ENCODE results near the gene ECE2. TPM values are rescaled to one million over a fixed set of nuclear protein-coding genes. Genes with fewer than 3 reads are reported as not detected.
"Not testable (repeated sequence)": the region's sequence is repeated elsewhere in the genome, so short reads cannot be mapped to it uniquely, and the experiment has no call there.

The ECE2 gene
- total RNA-seq, 2 experiments from 2014 or later = not detected

GRCh38 chr3:184327171-184327570 is 51.3 kb downstream of the ECE2 start:
- Mint-ChIP-seq H3K27me3 (no peaks in the 10 kb centered on the region), H3K27ac (peak overlapping the region; percentile 40), H3K9me3 (no peaks in the 10 kb centered on the region), H3K4me3 (no peak overlapping the region), H3K36me3 (peaks cover 76% of the 10 kb centered on the region), H3K4me1 (peaks cover 23% of the 10 kb centered on the region)
- DNase-seq = no peak

GRCh38 chr3:184328516-184328915 is 52.7 kb downstream of the ECE2 start:
- H3K4me1 Mint-ChIP-seq = peaks cover 34% of the 10 kb centered on the region
- peak overlapping the region; percentile 16 for H3K27ac Mint-ChIP-seq
- no peak overlapping the region for H3K4me3 Mint-ChIP-seq
- H3K9me3 Mint-ChIP-seq = no peaks in the 10 kb centered on the region
- no peak for DNase-seq
- H3K36me3 Mint-ChIP-seq = peaks cover 81% of the 10 kb centered on the region
- H3K27me3 Mint-ChIP-seq = no peaks in the 10 kb centered on the region

- Mint-ChIP-seq H3K27me3 (no peaks in the 10 kb centered on the region), H3K4me1 (peaks cover 47% of the 10 kb centered on the region), H3K4me3 (no peak overlapping the region), H3K36me3 (peaks cover 59% of the 10 kb centered on the region), H3K9me3 (no peaks in the 10 kb centered on the region), H3K27ac (peak overlapping the region; percentile 91)
- no peak for DNase-seq
Observed at GRCh38 chr3:184332370-184333090, 56.7 kb downstream of the ECE2 start.

- Mint-ChIP-seq H3K36me3 (peaks cover 57% of the 10 kb centered on the region), H3K9me3 (no peaks in the 10 kb centered on the region), H3K27me3 (no peaks in the 10 kb centered on the region), H3K4me1 (peaks cover 48% of the 10 kb centered on the region), H3K27ac (peak overlapping the region; percentile 91), H3K4me3 (no peak overlapping the region)
- no peak for DNase-seq
Observed at GRCh38 chr3:184333190-184333589, 57.4 kb downstream of the ECE2 start.

- Mint-ChIP-seq H3K27me3 (no peaks in the 10 kb centered on the region), H3K4me3 (no peak overlapping the region), H3K27ac (peak overlapping the region; percentile 91), H3K9me3 (no peaks in the 10 kb centered on the region), H3K36me3 (peaks cover 51% of the 10 kb centered on the region), H3K4me1 (peaks cover 48% of the 10 kb centered on the region)
- DNase-seq = no peak
Observed at GRCh38 chr3:184333700-184334099, 57.9 kb downstream of the ECE2 start.

GRCh38 chr3:184334470-184335158 is 58.8 kb downstream of the ECE2 start:
- Mint-ChIP-seq H3K9me3 (no peaks in the 10 kb centered on the region), H3K27ac (peak overlapping the region; percentile 91), H3K27me3 (no peaks in the 10 kb centered on the region), H3K4me3 (peak overlapping the region; percentile 32), H3K4me1 (peaks cover 45% of the 10 kb centered on the region), H3K36me3 (peaks cover 43% of the 10 kb centered on the region)
- peak; percentile 57 for DNase-seq

- H3K27me3 Mint-ChIP-seq = no peaks in the 10 kb centered on the region
- peaks cover 45% of the 10 kb centered on the region for H3K4me1 Mint-ChIP-seq
Observed at GRCh38 chr3:184335291-184335660, 59.5 kb downstream of the ECE2 start.

GRCh38 chr3:184335661-184336546 is 60.1 kb downstream of the ECE2 start:
- Mint-ChIP-seq H3K9me3 (no peaks in the 10 kb centered on the region), H3K36me3 (peaks cover 36% of the 10 kb centered on the region), H3K27ac (peak overlapping the region; percentile 89), H3K4me3 (peak overlapping the region; percentile 80), H3K27me3 (no peaks in the 10 kb centered on the region), H3K4me1 (peaks cover 50% of the 10 kb centered on the region)
- peak; percentile 88 for DNase-seq

More at GRCh38 chr3:184335291-184335660, 59.5 kb downstream of the ECE2 start:
- Mint-ChIP-seq H3K36me3 (peaks cover 39% of the 10 kb centered on the region), H3K27ac (peak overlapping the region; percentile 89), H3K4me3 (peak overlapping the region; percentile 80), H3K9me3 (no peaks in the 10 kb centered on the region)
- DNase-seq = no peak

- H3K4me1 Mint-ChIP-seq = peaks cover 48% of the 10 kb centered on the region
- H3K27me3 Mint-ChIP-seq = no peaks in the 10 kb centered on the region
- peak overlapping the region; percentile 71 for H3K27ac Mint-ChIP-seq
- H3K36me3 Mint-ChIP-seq = peaks cover 28% of the 10 kb centered on the region
- H3K4me3 Mint-ChIP-seq = peak overlapping the region; percentile 80
- H3K9me3 Mint-ChIP-seq = no peaks in the 10 kb centered on the region
- DNase-seq = no peak
Observed at GRCh38 chr3:184336547-184337398, 61.0 kb downstream of the ECE2 start.

- H3K27ac Mint-ChIP-seq = peak within 1 kb of the TSS; percentile 71
- H3K4me1 Mint-ChIP-seq = peaks cover 45% of the 10 kb centered on the region
- H3K27me3 Mint-ChIP-seq = no peaks in the 10 kb centered on the region
Observed at GRCh38 chr3:184337399-184337714, 61.5 kb downstream of the ECE2 start, which contains the start of gene FAM131A. Gene FAM131A (plus strand): TSS chr3:184337600. CDS start chr3:184337631, 31 bp downstream.

GRCh38 chr3:184337981-184338380 is 62.2 kb downstream of the ECE2 start:
- Mint-ChIP-seq H3K27me3 (no peaks in the 10 kb centered on the region), H3K27ac (no peak overlapping the region), H3K4me3 (no peak overlapping the region), H3K36me3 (peaks cover 16% of the 10 kb centered on the region), H3K9me3 (no peaks in the 10 kb centered on the region), H3K4me1 (peaks cover 39% of the 10 kb centered on the region)
- no peak for DNase-seq

More at GRCh38 chr3:184337399-184337714, 61.5 kb downstream of the ECE2 start, which contains the start of gene FAM131A:
- DNase-seq = no peak
- no peaks in the 10 kb centered on the region for H3K9me3 Mint-ChIP-seq
- H3K36me3 Mint-ChIP-seq = peaks cover 22% of the 10 kb centered on the region
- peak within 1 kb of the TSS; percentile 80 for H3K4me3 Mint-ChIP-seq

GRCh38 chr3:184338511-184338945 is 62.7 kb downstream of the ECE2 start:
- H3K4me3 Mint-ChIP-seq = no peak overlapping the region
- no peaks in the 10 kb centered on the region for H3K9me3 Mint-ChIP-seq
- no peak overlapping the region for H3K27ac Mint-ChIP-seq
- peaks cover 34% of the 10 kb centered on the region for H3K4me1 Mint-ChIP-seq
- no peaks in the 10 kb centered on the region for H3K27me3 Mint-ChIP-seq
- DNase-seq = peak; percentile 20
- peaks cover 12% of the 10 kb centered on the region for H3K36me3 Mint-ChIP-seq

GRCh38 chr3:184339001-184339400 is 63.2 kb downstream of the ECE2 start:
- Mint-ChIP-seq H3K27ac (no peak overlapping the region), H3K9me3 (no peaks in the 10 kb centered on the region), H3K36me3 (peaks cover 9% of the 10 kb centered on the region), H3K27me3 (no peaks in the 10 kb centered on the region), H3K4me3 (no peak overlapping the region), H3K4me1 (peaks cover 29% of the 10 kb centered on the region)
- no peak for DNase-seq

GRCh38 chr3:184339451-184340135 is 63.8 kb downstream of the ECE2 start:
- not testable (repeated sequence) for H3K9me3 Mint-ChIP-seq, H3K27ac Mint-ChIP-seq, H3K4me3 Mint-ChIP-seq, DNase-seq, H3K27me3 Mint-ChIP-seq, H3K36me3 Mint-ChIP-seq
- peaks cover 23% of the 10 kb centered on the region for H3K4me1 Mint-ChIP-seq

All from activated naive CD8-positive, alpha-beta T cell treated with anti-CD3 and anti-CD28 coated beads for 36 hours (primary cell).